NT2/D1 (cell line): ENCODE measurements around the gene SHOX.
"Not testable (repeated sequence)": the region's sequence is repeated elsewhere in the genome, so short reads cannot be mapped to it uniquely, and the experiment has no call there.

ENCODE experiments used
- DNase-seq: peaks from one replicate; pipeline ENCODE4 v3.0.0-alpha.2; 2011; ENCODE audit warnings: low read depth, low spot score
- H3K27me3 ChIP-seq: 2 replicates; pipeline ENCODE4 v1.6.0; 2011; ENCODE audit warnings: mild to moderate bottlenecking; ENCODE audit not compliant: insufficient read length, insufficient read depth
- H3K36me3 ChIP-seq: 2 replicates; pipeline ENCODE4 v1.6.1; 2011; ENCODE audit warnings: mild to moderate bottlenecking, low read length, mixed read lengths; ENCODE audit not compliant: insufficient read depth, insufficient read length
- H3K4me1 ChIP-seq: 2 replicates; pipeline ENCODE4 v1.5.1; 2011; ENCODE audit not compliant: insufficient read depth, insufficient read length
- H3K4me3 ChIP-seq: 2 replicates; pipeline ENCODE4 v1.5.1; 2011; ENCODE audit warnings: low read depth; ENCODE audit not compliant: insufficient read length
- H3K9ac ChIP-seq: 2 replicates; pipeline ENCODE4 v1.6.0; 2011; ENCODE audit warnings: low read depth; ENCODE audit not compliant: insufficient read length
- H3K9me3 ChIP-seq: 2 replicates; pipeline ENCODE4 v1.5.1; 2011; ENCODE audit warnings: mild to moderate bottlenecking, low read length; ENCODE audit not compliant: insufficient read depth
- SUZ12 ChIP-seq: IDR thresholded peaks from 2 replicates; pipeline ENCODE4 v1.6.1; 2011; ENCODE audit not compliant: insufficient read length, insufficient read depth; ENCODE audit errors: extremely low read depth
- YY1 ChIP-seq: IDR thresholded peaks from 2 replicates; pipeline ENCODE4 v1.6.1; 2011; ENCODE audit not compliant: insufficient read length, insufficient read depth
- ZNF274 ChIP-seq: IDR thresholded peaks from 2 replicates; pipeline ENCODE4 v1.6.1; 2011; ENCODE audit warnings: mild to moderate bottlenecking, low read depth, low read length

SHOX gene

GRCh38 chrX:590693-591404 lies 39.7 kb upstream of the SHOX start:
- H3K36me3 ChIP-seq: no peaks in the 10 kb centered on the region
- no peak overlapping the region for H3K9ac ChIP-seq
- H3K9me3 ChIP-seq: no peaks in the 10 kb centered on the region
- no peaks in the 10 kb centered on the region for H3K27me3 ChIP-seq
- no peak overlapping the region for H3K4me3 ChIP-seq
- H3K4me1 ChIP-seq: no peaks in the 10 kb centered on the region
- TF ChIP-seq ZNF274 (no peak), YY1 (no peak), SUZ12 (no peak)
- no peak for DNase-seq

- DNase-seq: no peak
- peaks cover 5% of the 10 kb centered on the region for H3K4me1 ChIP-seq
- TF ChIP-seq ZNF274 (no peak), SUZ12 (no peak), YY1 (no peak)
- H3K36me3 ChIP-seq: no peaks in the 10 kb centered on the region
- no peak overlapping the region for H3K9ac ChIP-seq
- peaks cover 6% of the 10 kb centered on the region for H3K27me3 ChIP-seq
- no peak overlapping the region for H3K4me3 ChIP-seq
- H3K9me3 ChIP-seq: peaks cover 7% of the 10 kb centered on the region
These were observed 30.5 kb upstream of the SHOX start for GRCh38 chrX:599837-600715.

- H3K27me3 ChIP-seq, H3K9ac ChIP-seq, DNase-seq, H3K36me3 ChIP-seq, H3K4me3 ChIP-seq, H3K9me3 ChIP-seq, H3K4me1 ChIP-seq: not testable (repeated sequence)
These were observed 27.6 kb upstream of the SHOX start for GRCh38 chrX:603029-603428.

GRCh38 chrX:604616-605015 lies 26.0 kb upstream of the SHOX start:
- H3K4me1 ChIP-seq, H3K27me3 ChIP-seq, H3K4me3 ChIP-seq, H3K9me3 ChIP-seq, H3K9ac ChIP-seq, H3K36me3 ChIP-seq, DNase-seq: not testable (repeated sequence)

GRCh38 chrX:608088-608487 lies 22.5 kb upstream of the SHOX start:
- H3K9ac ChIP-seq, H3K27me3 ChIP-seq, H3K36me3 ChIP-seq, DNase-seq, H3K4me1 ChIP-seq, H3K4me3 ChIP-seq: not testable (repeated sequence)
- peaks cover 22% of the 10 kb centered on the region for H3K9me3 ChIP-seq

GRCh38 chrX:614136-614535 lies 16.5 kb upstream of the SHOX start:
- no peaks in the 10 kb centered on the region for H3K36me3 ChIP-seq
- no peak for DNase-seq
- H3K27me3 ChIP-seq: peaks cover 34% of the 10 kb centered on the region
- TF ChIP-seq YY1: no peak
- TF ChIP-seq ZNF274: no peak
- no peak for TF ChIP-seq SUZ12
- H3K9me3 ChIP-seq: peaks cover 22% of the 10 kb centered on the region
- H3K9ac ChIP-seq: no peak overlapping the region
- H3K4me1 ChIP-seq: no peaks in the 10 kb centered on the region
- H3K4me3 ChIP-seq: no peak overlapping the region

- H3K27me3 ChIP-seq: peaks cover 65% of the 10 kb centered on the region
- TF ChIP-seq YY1: no peak
- no peak for TF ChIP-seq SUZ12
- no peak for TF ChIP-seq ZNF274
- no peak for DNase-seq
These were observed 13.2 kb upstream of the SHOX start for GRCh38 chrX:617401-617800.

GRCh38 chrX:617891-618290 lies 12.7 kb upstream of the SHOX start:
- Histone ChIP-seq H3K27me3 (peaks cover 70% of the 10 kb centered on the region), H3K4me1 (peaks cover 6% of the 10 kb centered on the region), H3K36me3 (no peaks in the 10 kb centered on the region), H3K9me3 (no peaks in the 10 kb centered on the region), H3K4me3 (no peak overlapping the region), H3K9ac (peak overlapping the region; percentile 13)
- DNase-seq: no peak
- no peak for TF ChIP-seq YY1
- peak; percentile 50 for TF ChIP-seq SUZ12
- no peak for TF ChIP-seq ZNF274

More at GRCh38 chrX:617401-617800, 13.2 kb upstream of the SHOX start:
- Histone ChIP-seq H3K4me3 (no peak overlapping the region), H3K9ac (peak overlapping the region; percentile 13), H3K4me1 (peaks cover 6% of the 10 kb centered on the region), H3K9me3 (no peaks in the 10 kb centered on the region), H3K36me3 (no peaks in the 10 kb centered on the region)

- not testable (repeated sequence) for H3K9me3 ChIP-seq, H3K4me1 ChIP-seq, H3K4me3 ChIP-seq, DNase-seq, H3K9ac ChIP-seq, H3K36me3 ChIP-seq
- peaks cover 74% of the 10 kb centered on the region for H3K27me3 ChIP-seq
These were observed 12.3 kb upstream of the SHOX start for GRCh38 chrX:618304-618703.
